ENCODE data around the gene PID1. TPM values are rescaled to one million over a fixed set of nuclear protein-coding genes. Genes with fewer than 3 reads are reported as not detected.

Gene PID1
- total RNA-seq, 1 donor from 2014 or later, result 83.2 TPM

- H3K4me1 ChIP-seq, result no peaks in the 10 kb centered on the region
- intact Hi-C loops (cut with DNase I), result no loop called here
- H3K27me3 ChIP-seq, result no peaks in the 10 kb centered on the region
- TF ChIP-seq POLR2A (IDR thresholded peaks at IDR 0.05) (no peak), POLR2AphosphoS5 (IDR thresholded peaks at IDR 0.05; ENCODE audit: insufficient read depth in 1 of 2, low read depth in 1 of 2) (no peak)
- TF ChIP-seq, protein P1, sequence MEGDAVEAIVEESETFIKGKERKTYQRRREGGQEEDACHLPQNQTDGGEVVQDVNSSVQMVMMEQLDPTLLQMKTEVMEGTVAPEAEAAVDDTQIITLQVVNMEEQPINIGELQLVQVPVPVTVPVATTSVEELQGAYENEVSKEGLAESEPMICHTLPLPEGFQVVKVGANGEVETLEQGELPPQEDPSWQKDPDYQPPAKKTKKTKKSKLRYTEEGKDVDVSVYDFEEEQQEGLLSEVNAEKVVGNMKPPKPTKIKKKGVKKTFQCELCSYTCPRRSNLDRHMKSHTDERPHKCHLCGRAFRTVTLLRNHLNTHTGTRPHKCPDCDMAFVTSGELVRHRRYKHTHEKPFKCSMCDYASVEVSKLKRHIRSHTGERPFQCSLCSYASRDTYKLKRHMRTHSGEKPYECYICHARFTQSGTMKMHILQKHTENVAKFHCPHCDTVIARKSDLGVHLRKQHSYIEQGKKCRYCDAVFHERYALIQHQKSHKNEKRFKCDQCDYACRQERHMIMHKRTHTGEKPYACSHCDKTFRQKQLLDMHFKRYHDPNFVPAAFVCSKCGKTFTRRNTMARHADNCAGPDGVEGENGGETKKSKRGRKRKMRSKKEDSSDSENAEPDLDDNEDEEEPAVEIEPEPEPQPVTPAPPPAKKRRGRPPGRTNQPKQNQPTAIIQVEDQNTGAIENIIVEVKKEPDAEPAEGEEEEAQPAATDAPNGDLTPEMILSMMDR (IDR thresholded peaks at IDR 0.05), result no peak
- no peaks in the 10 kb centered on the region for H3K36me3 ChIP-seq
- H3K27ac ChIP-seq, result no peak overlapping the region
- DNase-seq (ENCODE audit: extremely low spot score in 2 of 2), result no peak
- no peaks in the 10 kb centered on the region for H3K9me3 ChIP-seq
- H3K4me3 ChIP-seq, result no peak overlapping the region
Measured at GRCh38 chr2:229104025-229104424, 167.1 kb downstream of the PID1 start.

GRCh38 chr2:229101314-229101713 lies 169.8 kb downstream of the PID1 start:
- no peak overlapping the region for H3K27ac ChIP-seq
- H3K9me3 ChIP-seq, result no peaks in the 10 kb centered on the region
- TF ChIP-seq, protein P1 (IDR thresholded peaks at IDR 0.05), result no peak
- no peak for TF ChIP-seq POLR2A (IDR thresholded peaks at IDR 0.05)
- no peak for TF ChIP-seq POLR2AphosphoS5 (IDR thresholded peaks at IDR 0.05; ENCODE audit: insufficient read depth in 1 of 2, low read depth in 1 of 2)
- DNase-seq (ENCODE audit: extremely low spot score in 2 of 2), result no peak
- H3K4me1 ChIP-seq, result no peaks in the 10 kb centered on the region
- intact Hi-C loops (cut with DNase I), result loop anchor here (2.0 kb wide), 1 partner anchor 15 kb away; no protein-coding TSS in a partner anchor
- H3K36me3 ChIP-seq, result no peaks in the 10 kb centered on the region
- no peak overlapping the region for H3K4me3 ChIP-seq
- no peaks in the 10 kb centered on the region for H3K27me3 ChIP-seq

DNA sequence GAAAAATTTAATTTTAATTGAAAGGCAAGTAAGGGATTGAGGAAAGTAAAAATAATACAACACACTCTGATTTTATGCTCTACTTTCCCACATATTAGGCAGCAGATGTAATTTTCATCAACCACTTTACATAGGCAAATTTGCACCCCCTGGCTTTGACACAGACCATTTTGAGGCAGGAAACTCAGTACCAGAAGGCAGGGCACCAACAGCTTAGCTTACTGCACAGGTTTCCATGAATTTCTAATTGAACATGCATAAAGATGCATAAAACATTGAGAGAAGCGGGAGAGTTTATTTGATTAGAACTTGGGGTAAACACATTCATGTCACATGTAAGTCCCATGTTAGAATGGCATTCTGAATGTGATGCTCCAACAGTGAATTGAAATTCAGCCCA lies 171.9 kb downstream of the PID1 start:
- H3K27me3 ChIP-seq, result no peaks in the 10 kb centered on the region
- H3K4me3 ChIP-seq, result no peak overlapping the region
- TF ChIP-seq POLR2A (IDR thresholded peaks at IDR 0.05), result no peak
- TF ChIP-seq, protein P1 (IDR thresholded peaks at IDR 0.05), result no peak
- TF ChIP-seq POLR2AphosphoS5 (IDR thresholded peaks at IDR 0.05; ENCODE audit: insufficient read depth in 1 of 2, low read depth in 1 of 2), result no peak
- H3K27ac ChIP-seq, result no peak overlapping the region
- H3K9me3 ChIP-seq, result no peaks in the 10 kb centered on the region
- intact Hi-C loops (cut with DNase I), result no loop called here
- DNase-seq (ENCODE audit: extremely low spot score in 2 of 2), result no peak
- H3K36me3 ChIP-seq, result no peaks in the 10 kb centered on the region
- no peaks in the 10 kb centered on the region for H3K4me1 ChIP-seq

GRCh38 chr2:229098801-229099200 lies 172.3 kb downstream of the PID1 start:
- H3K27ac ChIP-seq, result no peak overlapping the region
- intact Hi-C loops (cut with DNase I), result no loop called here
- no peak overlapping the region for H3K4me3 ChIP-seq
- H3K9me3 ChIP-seq, result no peaks in the 10 kb centered on the region
- DNase-seq (ENCODE audit: extremely low spot score in 2 of 2), result no peak
- H3K36me3 ChIP-seq, result no peaks in the 10 kb centered on the region
- TF ChIP-seq, protein P1 (IDR thresholded peaks at IDR 0.05), result no peak
- TF ChIP-seq POLR2A (IDR thresholded peaks at IDR 0.05) (no peak), POLR2AphosphoS5 (IDR thresholded peaks at IDR 0.05; ENCODE audit: insufficient read depth in 1 of 2, low read depth in 1 of 2) (no peak)
- no peaks in the 10 kb centered on the region for H3K4me1 ChIP-seq
- H3K27me3 ChIP-seq, result no peaks in the 10 kb centered on the region

DNA sequence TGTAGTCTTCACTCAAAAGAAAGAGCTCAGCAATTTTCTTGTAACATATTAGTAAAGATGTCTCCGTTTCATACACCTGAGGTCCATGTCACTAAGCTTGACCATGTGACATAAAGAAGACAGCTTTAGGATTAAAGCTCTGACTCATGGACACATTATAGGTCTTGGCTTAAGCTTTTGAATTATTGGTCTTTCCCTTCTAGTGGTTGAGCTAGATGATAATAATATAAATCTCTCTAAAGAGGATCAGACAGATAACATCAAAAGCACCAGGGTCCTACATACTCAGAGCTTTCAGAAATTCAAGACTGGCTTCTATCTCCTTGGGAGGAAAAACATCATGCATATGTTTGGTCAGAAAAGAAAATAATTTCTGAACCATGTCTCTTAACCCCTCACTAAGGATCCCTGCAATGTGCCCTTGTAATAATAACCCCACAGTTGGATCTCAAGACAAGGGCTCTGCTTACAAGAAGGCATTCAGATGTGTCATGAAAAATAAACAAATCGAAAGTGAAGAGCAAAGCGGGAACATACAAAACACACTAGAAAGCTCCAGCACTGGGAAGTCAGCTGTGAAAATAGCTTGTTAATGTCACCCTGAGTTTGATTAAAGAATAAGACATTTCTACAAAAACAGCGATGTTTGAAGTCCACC lies 174.5 kb downstream of the PID1 start:
- no peak overlapping the region for H3K27ac ChIP-seq
- no peak for TF ChIP-seq POLR2A (IDR thresholded peaks at IDR 0.05)
- TF ChIP-seq, protein P1 (IDR thresholded peaks at IDR 0.05), result no peak
- no peak for TF ChIP-seq POLR2AphosphoS5 (IDR thresholded peaks at IDR 0.05; ENCODE audit: insufficient read depth in 1 of 2, low read depth in 1 of 2)
- no peaks in the 10 kb centered on the region for H3K9me3 ChIP-seq
- H3K4me1 ChIP-seq, result no peaks in the 10 kb centered on the region
- H3K4me3 ChIP-seq, result no peak overlapping the region
- H3K27me3 ChIP-seq, result no peaks in the 10 kb centered on the region
- no peaks in the 10 kb centered on the region for H3K36me3 ChIP-seq
- intact Hi-C loops (cut with DNase I), result no loop called here
- DNase-seq (ENCODE audit: extremely low spot score in 2 of 2), result no peak
